ENCODE results near the gene MYLK4. TPM values are rescaled to one million over a fixed set of nuclear protein-coding genes. Genes with fewer than 3 reads are reported as not detected.

MYLK4 gene
- polyA plus RNA-seq, 3 donors, result 0.04 to 0.45 (median 0.08) TPM

GRCh38 chr6:2710412-2710811 is 40.3 kb downstream of the MYLK4 start:
- H3K79me2 ChIP-seq (ENCODE audit: insufficient read depth, low read length), result no peaks in the 10 kb centered on the region
- Mint-ChIP-seq H3K4me1 (peaks cover 13% of the 10 kb centered on the region), H3K36me3 (peaks cover 0 to 3% of the 10 kb centered on the region in 2 donors), H3K9me3 (peaks cover 12 to 34% (median 19%) of the 10 kb centered on the region in 7 donors), H3K27me3 (ENCODE audit: low read depth in 3 of 3) (peaks cover 0 to 2% (median 0%) of the 10 kb centered on the region in 3 donors), H3K27ac (no peak overlapping the region), H3K4me3 (no peak overlapping the region)
- no peak overlapping the region for H3K27ac ChIP-seq (ENCODE audit: low read depth in 1 of 2, low read length in 2 of 2)
- no peak overlapping the region for H3K4me2 ChIP-seq (replicated peaks; ENCODE audit: extremely low read depth, low read length, poor library complexity, severe bottlenecking)
- no peak overlapping the region for H3K9ac ChIP-seq (ENCODE audit: insufficient read depth, low read length, poor library complexity, severe bottlenecking)
- no peak overlapping the region for H2AFZ ChIP-seq (ENCODE audit: insufficient read depth, low read depth, low read length, poor library complexity, severe bottlenecking)
- peaks cover 6 to 9% of the 10 kb centered on the region in 2 donors for H3K4me1 ChIP-seq (ENCODE audit: control insufficient read depth in 1 of 2, insufficient read depth in 2 of 2, low read length in 2 of 2)
- TF ChIP-seq, protein P1, sequence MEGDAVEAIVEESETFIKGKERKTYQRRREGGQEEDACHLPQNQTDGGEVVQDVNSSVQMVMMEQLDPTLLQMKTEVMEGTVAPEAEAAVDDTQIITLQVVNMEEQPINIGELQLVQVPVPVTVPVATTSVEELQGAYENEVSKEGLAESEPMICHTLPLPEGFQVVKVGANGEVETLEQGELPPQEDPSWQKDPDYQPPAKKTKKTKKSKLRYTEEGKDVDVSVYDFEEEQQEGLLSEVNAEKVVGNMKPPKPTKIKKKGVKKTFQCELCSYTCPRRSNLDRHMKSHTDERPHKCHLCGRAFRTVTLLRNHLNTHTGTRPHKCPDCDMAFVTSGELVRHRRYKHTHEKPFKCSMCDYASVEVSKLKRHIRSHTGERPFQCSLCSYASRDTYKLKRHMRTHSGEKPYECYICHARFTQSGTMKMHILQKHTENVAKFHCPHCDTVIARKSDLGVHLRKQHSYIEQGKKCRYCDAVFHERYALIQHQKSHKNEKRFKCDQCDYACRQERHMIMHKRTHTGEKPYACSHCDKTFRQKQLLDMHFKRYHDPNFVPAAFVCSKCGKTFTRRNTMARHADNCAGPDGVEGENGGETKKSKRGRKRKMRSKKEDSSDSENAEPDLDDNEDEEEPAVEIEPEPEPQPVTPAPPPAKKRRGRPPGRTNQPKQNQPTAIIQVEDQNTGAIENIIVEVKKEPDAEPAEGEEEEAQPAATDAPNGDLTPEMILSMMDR (IDR thresholded peaks at IDR 0.05), result no peak
- no peak overlapping the region for H3K4me3 ChIP-seq (replicated peaks in 1 of 3; ENCODE audit: low read depth in 2 of 3, low read length in 3 of 3)
- no peak for DNase-seq
- H3K36me3 ChIP-seq (replicated peaks in 1 of 2; ENCODE audit: control insufficient read depth in 1 of 2, insufficient read depth in 2 of 2, low read length in 2 of 2), result no peaks in the 10 kb centered on the region
- intact Hi-C loops (cut with micrococcal nuclease), result no loop called here
- H4K20me1 ChIP-seq (ENCODE audit: insufficient read depth, low read length), result no peaks in the 10 kb centered on the region
- H3K9me3 ChIP-seq (replicated peaks in 1 of 2; ENCODE audit: control insufficient read depth in 1 of 2, insufficient read depth in 1 of 2, low read length in 2 of 2), result peaks cover 14 to 22% of the 10 kb centered on the region in 2 donors
- no peaks in the 10 kb centered on the region for H3K27me3 ChIP-seq (ENCODE audit: control insufficient read depth in 2 of 2, insufficient read depth in 2 of 2, low read length in 2 of 2)

DNA sequence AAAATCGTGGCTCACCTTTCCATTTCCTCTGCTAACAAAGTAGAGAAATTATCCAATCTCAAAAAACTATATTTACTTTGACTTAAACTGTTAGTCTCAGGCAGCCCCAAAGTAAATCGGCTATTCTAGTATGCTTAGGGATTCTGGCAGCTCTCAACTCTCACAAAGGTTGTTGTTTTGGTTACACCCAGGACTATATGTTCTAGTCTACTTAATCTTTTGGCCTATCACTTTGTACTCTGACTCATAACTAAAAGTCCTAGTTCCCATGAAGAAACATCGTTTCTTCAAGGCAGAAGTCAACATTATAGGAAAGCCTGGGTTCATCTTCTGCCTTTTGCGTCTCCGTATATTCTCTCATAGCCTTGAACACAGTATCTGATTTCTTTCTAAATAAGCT is 42.3 kb downstream of the MYLK4 start:
- H3K4me1 Mint-ChIP-seq, result peaks cover 5% of the 10 kb centered on the region
- no peak overlapping the region for H2AFZ ChIP-seq (ENCODE audit: insufficient read depth, low read depth, low read length, poor library complexity, severe bottlenecking)
- peaks cover 0 to 2% (median 0%) of the 10 kb centered on the region in 3 donors for H3K27me3 Mint-ChIP-seq (ENCODE audit: low read depth in 3 of 3)
- H3K9ac ChIP-seq (ENCODE audit: insufficient read depth, low read length, poor library complexity, severe bottlenecking), result no peak overlapping the region
- H3K4me2 ChIP-seq (replicated peaks; ENCODE audit: extremely low read depth, low read length, poor library complexity, severe bottlenecking), result no peak overlapping the region
- H3K4me3 Mint-ChIP-seq, result no peak overlapping the region
- H3K79me2 ChIP-seq (ENCODE audit: insufficient read depth, low read length), result no peaks in the 10 kb centered on the region
- no peak overlapping the region for H3K27ac ChIP-seq (ENCODE audit: low read depth in 1 of 2, low read length in 2 of 2)
- DNase-seq, result no peak
- peaks cover 12 to 34% (median 19%) of the 10 kb centered on the region in 7 donors for H3K9me3 Mint-ChIP-seq
- WGBS (ENCODE audit: insufficient coverage), result 100% methylated on average over 2 of the region's 5 CpGs
- TF ChIP-seq, protein P1 (IDR thresholded peaks at IDR 0.05), result no peak
- H3K36me3 ChIP-seq (replicated peaks in 1 of 2; ENCODE audit: control insufficient read depth in 1 of 2, insufficient read depth in 2 of 2, low read length in 2 of 2), result no peaks in the 10 kb centered on the region
- no peak overlapping the region for H3K27ac Mint-ChIP-seq
- H3K9me3 ChIP-seq (replicated peaks in 1 of 2; ENCODE audit: control insufficient read depth in 1 of 2, insufficient read depth in 1 of 2, low read length in 2 of 2), result peaks cover 14 to 22% of the 10 kb centered on the region in 2 donors
- H3K4me3 ChIP-seq (replicated peaks in 1 of 3; ENCODE audit: low read depth in 2 of 3, low read length in 3 of 3), result no peak overlapping the region
- peaks cover 6 to 9% of the 10 kb centered on the region in 2 donors for H3K4me1 ChIP-seq (ENCODE audit: control insufficient read depth in 1 of 2, insufficient read depth in 2 of 2, low read length in 2 of 2)
- no peaks in the 10 kb centered on the region for H3K27me3 ChIP-seq (ENCODE audit: control insufficient read depth in 2 of 2, insufficient read depth in 2 of 2, low read length in 2 of 2)
- H4K20me1 ChIP-seq (ENCODE audit: insufficient read depth, low read length), result no peaks in the 10 kb centered on the region
- H3K36me3 Mint-ChIP-seq, result peaks cover 0 to 3% of the 10 kb centered on the region in 2 donors
- intact Hi-C loops (cut with micrococcal nuclease), result no loop called here
